EH (cell line): ENCODE results near the gene TNFRSF11A.

Source experiments
- DNase-seq: peaks from one replicate; pipeline ENCODE4 v3.0.0-alpha.2; 2015; ENCODE audit warnings: low read depth

Gene TNFRSF11A

GRCh38 chr18:62418258-62418657, 93.1 kb downstream of the TNFRSF11A start:
- no peak for DNase-seq

GRCh38 chr18:62420151-62420512, 95.0 kb downstream of the TNFRSF11A start:
- peak; percentile 16 for DNase-seq

- peak; percentile 52 for DNase-seq
These were observed 95.6 kb downstream of the TNFRSF11A start for GRCh38 chr18:62420513-62421209.

- DNase-seq, result peak; percentile 95
These were observed 100.5 kb downstream of the TNFRSF11A start for GRCh38 chr18:62425465-62426190.

DNA sequence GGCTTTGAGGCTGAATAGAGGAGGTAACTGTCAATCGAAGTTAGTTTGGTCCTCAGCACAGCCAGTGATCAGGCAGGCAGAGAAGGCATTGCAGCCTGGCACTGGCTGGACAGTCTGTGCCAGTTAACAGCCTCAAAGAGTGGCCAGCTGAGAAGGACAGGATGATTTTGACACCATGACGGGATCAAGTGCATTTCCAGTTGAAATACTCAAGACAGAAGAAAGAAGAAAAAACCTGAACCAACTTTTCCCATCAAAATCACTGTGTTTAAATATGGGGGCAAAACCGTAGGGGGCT, 101.0 kb downstream of the TNFRSF11A start:
- no peak for DNase-seq

GRCh38 chr18:62432176-62432575, 107.1 kb downstream of the TNFRSF11A start:
- DNase-seq, result no peak

- DNase-seq, result no peak
These were observed 109.7 kb downstream of the TNFRSF11A start for GRCh38 chr18:62434798-62435197.

DNA sequence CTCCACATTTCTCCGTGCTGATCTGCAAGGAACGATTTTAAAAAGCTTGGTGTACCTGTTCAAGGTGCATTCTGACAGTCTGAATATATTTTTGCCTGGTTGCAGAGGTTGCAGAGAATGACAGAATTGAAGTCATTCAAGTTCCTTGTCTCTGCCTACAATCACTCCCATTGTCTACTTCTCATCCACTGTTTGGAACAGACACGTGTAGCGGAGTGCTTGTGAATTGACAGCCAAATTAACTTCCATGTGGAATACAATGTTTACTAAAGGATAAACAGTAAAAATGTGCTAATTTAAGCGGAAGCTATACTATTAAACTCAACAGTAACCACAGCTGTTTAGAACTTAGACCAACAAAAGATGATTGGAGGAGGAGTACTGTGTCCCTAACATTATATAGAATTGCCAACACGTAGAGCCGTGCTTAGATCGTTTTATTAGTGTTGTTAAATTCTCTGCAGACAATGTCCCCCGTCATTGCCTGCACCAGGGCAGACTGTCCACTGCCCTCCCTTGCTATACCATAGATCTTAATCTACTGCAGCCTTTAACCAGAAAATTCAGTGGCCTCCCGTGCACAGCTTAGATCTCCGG, 110.4 kb downstream of the TNFRSF11A start:
- DNase-seq, result no peak

GRCh38 chr18:62436636-62437234, 111.6 kb downstream of the TNFRSF11A start:
- DNase-seq, result no peak

DNA sequence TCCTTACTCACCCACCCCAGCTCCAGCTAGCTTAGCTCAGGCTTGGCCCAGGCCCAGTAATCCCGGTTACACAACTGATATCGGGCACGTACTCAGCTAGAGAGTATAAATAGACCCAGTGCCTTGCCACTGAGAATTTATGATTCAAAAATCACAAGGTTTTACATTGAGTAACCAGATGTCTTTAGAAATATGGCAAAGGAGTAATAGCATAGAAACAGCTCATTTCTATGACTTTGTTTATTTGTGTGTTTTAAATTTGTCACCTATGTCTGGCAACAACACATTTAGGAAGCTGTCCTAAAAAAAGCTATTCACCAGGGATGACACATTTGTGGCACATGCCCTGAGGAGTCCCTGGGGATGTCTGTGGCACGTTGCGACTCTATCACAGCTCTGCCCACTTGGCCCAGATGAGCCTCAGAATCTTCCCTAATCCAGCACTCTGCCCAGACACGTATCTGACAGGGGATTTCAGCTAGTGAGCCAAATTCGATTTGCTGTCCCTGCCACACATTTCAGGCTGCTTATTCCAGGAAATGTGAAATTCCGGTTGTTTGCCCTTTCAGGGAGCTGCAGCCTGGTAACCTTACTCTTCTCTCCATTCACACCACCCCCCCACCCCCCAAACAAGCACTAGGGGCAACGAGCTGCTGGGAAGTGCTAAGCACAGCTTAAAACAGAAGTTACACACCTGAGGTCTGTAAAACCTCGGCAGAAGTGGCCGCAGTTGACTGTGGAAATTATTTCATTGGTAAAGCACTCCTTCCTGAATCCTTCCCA, 112.3 kb downstream of the TNFRSF11A start:
- DNase-seq, result peak; percentile 63

DNA sequence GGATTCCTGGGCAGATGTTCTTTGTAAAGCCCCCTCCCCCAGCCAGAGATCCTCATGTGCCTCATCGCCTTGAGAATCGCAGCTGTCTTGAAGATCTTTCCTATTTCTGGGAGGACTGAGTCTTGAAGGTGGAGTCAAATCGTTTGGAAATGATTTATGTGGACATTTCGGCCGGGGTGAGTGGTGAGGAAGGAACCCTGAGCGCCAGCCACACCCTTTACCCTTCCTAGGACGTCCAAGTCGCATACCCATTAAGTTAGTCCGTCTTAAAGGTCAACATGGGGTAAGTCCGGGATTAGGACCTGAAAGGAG, 112.9 kb downstream of the TNFRSF11A start:
- no peak for DNase-seq

DNA sequence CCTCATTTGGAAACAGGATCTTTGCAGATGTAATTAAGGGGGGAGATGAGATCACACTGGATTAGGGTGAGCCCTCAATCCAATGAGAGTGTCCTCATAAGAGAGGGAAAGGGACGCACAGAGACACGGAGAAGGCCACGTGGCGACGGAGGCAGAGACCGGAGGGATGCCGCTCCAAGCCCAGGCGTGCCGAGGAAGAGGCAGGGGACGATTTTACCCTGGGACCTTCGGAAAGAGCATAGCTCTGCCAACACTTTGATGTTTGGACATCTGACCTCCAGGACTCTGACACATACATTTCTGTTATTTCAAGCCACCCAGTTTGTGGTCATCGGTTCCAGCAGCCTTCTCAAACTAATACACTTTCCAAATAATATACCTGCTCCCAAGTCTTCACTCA, 113.3 kb downstream of the TNFRSF11A start:
- DNase-seq, result no peak

DNA sequence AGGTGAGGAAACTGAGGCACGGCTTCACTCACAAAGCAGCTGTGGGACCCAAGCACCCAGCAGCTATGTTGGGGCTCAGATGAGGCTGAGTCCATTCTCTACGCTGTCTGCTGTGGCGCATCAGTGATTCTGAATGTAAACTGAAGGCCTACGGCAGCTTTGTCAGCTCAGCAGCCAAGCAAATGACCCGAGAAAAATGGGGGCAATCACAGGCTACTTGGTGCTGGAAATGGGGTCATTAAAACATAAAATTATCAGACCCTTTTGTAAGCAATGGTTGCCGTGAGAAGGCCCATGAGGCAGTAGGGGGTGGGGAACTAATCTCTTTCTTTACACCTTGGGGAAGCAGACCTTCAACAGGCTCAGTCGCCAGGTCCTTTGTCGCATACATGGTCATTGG, 113.8 kb downstream of the TNFRSF11A start:
- DNase-seq, result no peak
